ENCODE measurements around the gene ANO2.
"Not testable (repeated sequence)": the region's sequence is repeated elsewhere in the genome, so short reads cannot be mapped to it uniquely, and the experiment has no call there.

The ANO2 gene

DNA sequence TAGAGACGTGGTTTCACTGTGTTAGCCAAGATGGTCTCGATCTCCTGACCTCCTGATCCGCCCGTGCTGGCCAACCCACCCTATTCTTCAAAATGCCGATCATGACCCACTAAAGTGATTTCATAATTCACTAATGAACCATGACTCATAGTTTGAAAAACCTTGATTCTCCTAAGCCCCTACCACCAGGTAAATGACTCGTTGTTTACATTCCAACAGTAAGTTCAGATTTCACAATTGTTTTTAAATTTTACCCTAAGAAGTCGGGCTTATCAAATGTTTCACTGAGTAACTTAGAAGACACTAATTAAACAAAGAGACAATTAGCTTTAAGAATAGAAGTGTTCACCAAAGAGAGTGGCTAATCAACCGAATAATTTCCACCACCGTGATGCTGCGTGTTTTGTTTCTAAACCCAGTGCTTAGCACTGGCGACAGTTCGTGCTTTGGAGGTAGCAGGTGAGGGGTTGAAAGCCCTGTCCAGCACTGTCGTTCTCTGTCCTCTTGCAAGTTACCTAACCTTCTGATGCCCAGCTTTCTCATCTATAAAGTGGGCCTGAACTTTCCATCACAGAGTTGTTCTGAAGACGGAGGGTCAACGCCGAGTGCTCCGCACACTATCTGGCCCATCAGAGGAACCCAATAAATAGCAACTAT, 376.6 kb downstream of the ANO2 start:
- no peak for DNase-seq

- DNase-seq = peak; percentile 4
Observed at GRCh38 chr12:5567016-5567725, 377.9 kb downstream of the ANO2 start.

DNA sequence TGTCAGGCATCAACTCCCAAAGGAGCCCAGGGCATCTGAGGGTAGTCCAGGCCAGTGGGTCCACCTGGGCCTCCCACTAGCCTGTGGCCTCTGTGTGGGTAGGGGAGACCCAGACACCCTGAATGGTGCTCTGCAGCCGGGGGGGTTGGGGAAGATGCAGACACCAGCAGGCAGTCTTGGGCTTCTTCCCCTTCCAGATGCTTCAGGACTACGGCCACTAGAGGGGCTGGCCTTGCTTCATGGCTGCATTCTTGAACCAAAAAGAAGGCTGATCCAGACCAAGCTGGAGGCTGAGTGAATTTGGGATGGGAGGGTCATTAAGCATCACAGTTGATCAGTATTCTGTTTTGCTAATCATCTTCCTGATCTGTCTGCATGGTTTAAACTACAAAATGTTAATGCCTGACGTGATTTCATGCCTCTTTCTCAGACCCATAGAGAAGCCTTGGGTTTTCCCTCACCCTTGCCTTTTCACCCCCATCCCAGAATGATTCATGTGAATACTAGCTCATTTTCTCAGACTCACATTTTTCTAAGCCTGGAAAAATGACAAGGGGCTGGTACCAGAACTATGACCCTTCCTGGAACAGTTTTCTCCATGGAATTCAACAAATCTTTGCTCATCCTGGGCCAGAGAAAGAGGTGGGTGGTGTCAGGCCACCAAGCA, 379.0 kb downstream of the ANO2 start:
- DNase-seq = no peak

DNA sequence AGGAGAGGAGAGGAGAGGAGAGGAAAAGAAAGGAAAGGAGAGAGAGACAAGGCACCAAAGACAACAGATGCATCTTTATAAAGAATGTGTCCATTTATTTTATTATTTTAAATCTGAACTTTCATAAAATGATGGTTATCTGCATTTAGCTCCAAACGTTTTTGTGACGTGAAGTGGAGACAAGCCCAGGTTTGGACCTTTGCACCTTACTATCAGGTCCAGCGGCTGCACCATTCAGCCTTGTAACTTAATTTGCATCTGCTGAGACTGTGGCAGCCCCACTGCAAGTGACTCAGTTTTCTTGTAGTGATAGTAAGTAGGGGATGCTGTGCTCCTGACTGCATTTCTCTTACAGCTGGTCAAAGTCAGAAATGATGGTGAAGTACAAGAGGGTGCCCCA, 382.5 kb downstream of the ANO2 start:
- DNase-seq = no peak

DNA sequence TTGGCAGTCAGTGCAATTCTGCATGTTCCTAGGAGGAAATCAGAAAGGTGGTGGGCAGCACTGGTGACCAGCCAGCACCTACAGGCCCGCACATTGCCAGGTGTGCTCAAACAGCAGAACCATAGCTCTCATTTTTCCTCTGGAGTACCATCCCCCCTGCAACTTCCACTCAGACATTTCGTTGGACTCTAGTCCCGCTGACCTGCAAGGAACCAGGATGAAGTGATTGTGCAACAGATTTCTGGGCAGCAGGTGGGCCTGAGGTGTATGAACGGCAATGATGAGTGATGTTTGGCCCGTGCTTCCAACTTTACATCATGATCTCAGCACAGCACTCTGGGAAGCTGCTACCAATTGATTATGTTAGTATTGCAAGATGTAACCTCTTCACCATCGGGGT, 383.2 kb downstream of the ANO2 start:
- no peak for DNase-seq

GRCh38 chr12:5561057-5561456, 384.0 kb downstream of the ANO2 start:
- DNase-seq = no peak

- no peak for DNase-seq
Observed at GRCh38 chr12:5560265-5560664, 384.8 kb downstream of the ANO2 start.

DNA sequence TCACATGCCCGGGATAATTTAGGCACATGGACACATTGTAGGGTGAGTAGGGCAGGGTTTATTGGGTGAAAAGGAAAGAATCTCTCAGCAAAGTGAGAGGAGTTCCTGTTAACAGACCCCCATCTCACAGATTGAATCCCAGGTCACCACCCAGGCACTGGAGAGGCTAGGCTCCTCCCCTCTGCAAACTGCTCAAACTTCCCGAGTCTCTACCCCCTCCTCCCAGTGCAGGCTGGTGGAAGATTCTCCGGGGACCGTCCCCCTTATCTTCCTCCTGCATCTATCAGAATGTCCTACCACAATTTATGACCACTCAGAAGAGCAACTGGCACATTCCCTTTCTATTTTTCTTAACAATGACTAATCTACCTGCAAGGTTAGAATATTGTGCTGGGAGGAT, 387.2 kb downstream of the ANO2 start:
- no peak for DNase-seq

- DNase-seq = no peak
Observed at GRCh38 chr12:5556946-5557673, 387.9 kb downstream of the ANO2 start.

GRCh38 chr12:5556033-5556614, 388.9 kb downstream of the ANO2 start:
- DNase-seq = peak; percentile 3

DNA sequence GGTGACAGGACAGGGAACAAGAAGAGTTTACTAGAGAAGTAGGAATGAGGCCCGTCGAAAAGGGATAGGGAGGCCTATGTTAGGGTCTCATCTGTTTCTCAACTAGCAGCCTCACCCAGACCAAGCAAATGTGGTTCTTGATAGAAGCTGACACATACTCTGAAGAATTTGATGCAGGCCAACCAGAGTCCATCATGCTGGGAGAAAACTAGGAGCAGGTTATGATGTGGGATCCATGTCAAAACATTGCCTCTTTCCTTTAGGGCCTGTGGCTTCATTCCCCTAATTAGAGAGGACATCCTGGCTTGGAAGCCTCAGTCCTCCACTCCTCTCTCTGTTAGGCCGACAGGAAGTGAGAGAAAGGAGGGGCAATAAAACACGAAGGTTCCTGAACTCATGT, 390.3 kb downstream of the ANO2 start:
- no peak for DNase-seq

DNA sequence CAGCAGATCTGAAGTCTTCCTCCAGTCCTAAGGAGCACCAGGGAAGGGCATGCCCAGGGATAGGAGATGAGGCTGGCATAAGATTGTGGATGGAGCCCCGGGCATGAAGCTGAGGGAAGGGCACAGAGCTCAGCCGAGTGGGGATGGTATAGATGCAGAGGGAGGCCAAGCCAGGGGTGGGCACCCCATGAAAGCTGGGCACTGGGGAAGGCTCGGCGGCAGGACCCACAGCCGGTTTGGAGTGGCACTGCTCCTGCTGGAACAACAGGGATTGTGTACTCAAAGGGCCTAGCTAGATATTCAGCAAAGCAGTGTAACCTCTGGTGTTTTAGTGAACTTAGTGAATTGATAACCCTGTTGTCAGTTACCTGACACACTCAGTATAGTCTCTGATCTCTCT, 396.0 kb downstream of the ANO2 start:
- DNase-seq = no peak

DNA sequence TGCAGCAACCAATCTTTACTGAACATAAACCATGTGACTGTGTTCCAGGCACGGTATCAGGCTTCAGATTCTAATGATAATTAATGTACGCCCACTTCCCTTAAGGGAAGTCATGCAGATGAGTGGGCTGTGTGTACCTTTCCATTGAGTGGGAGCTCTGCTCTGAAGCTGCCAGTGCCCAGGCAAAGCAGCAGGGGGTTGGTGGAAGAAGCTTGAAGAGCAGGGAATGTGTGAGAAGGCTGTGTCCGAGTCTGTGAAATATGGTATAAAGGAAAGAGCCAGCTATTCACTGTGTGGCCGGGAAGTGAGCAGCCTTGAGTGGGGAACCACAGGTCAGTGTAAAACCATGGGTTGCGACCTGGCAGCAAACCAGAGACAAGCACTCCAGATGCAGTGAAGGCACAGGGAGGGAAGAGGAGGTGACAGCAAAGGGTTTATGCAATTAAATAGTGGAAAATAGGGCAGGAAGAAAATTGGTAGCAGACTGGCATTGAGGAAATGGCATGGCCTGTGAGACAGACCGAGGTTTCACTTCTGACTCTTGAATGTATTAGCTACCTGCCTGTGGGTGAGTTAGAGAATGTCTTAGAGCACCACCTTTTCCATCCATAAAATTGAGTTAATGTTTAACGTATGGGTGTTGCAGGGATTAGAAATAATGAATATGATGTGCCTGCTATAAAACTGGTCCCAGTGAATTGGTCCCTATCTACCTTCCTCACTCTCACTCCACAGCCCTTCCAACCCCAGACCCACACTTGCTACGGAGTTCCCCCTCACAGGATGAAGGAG, 396.7 kb downstream of the ANO2 start:
- DNase-seq = no peak

- DNase-seq = no peak
Observed at GRCh38 chr12:5546616-5547015, 398.4 kb downstream of the ANO2 start.

DNA sequence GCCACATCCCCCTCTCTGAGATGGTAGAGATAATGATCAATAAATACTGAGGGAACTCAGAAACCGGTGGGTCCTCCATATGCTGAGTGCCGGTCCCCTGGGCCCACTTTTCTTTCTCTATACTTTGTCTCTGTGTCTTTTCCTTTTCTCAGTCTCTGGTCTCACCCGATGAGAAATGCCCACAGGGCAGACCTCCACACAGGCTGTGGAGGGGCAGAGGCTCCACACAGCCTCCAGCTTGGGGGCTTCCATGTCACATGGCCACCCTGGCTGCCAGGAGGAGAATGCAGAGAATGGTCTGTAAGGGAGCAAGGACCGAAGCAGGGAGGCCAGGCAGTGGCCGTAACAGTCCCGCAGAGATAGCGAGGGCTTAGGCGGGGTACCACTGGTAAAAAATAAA, 407.3 kb downstream of the ANO2 start:
- no peak for DNase-seq

GRCh38 chr12:5537026-5537615, 407.9 kb downstream of the ANO2 start:
- not testable (repeated sequence) for DNase-seq

DNA sequence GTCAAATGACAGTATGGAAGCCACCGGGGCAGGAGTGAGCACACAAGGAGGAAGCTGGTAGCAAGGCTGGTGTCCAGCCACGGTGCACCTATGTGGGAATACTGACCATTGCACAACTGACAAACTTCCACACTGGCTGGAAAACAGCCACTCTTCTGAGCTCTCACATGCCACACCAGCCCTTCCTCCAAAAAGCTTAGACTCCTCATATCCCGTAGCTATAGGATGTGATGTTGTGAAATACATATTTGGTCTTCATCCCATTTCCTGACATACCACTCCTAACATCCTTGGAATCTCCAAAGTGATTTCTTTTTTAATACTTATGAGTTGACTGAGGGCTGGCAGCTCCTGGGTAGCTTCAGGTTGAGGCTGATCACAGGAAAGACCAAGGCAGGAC, 409.5 kb downstream of the ANO2 start:
- no peak for DNase-seq

DNA sequence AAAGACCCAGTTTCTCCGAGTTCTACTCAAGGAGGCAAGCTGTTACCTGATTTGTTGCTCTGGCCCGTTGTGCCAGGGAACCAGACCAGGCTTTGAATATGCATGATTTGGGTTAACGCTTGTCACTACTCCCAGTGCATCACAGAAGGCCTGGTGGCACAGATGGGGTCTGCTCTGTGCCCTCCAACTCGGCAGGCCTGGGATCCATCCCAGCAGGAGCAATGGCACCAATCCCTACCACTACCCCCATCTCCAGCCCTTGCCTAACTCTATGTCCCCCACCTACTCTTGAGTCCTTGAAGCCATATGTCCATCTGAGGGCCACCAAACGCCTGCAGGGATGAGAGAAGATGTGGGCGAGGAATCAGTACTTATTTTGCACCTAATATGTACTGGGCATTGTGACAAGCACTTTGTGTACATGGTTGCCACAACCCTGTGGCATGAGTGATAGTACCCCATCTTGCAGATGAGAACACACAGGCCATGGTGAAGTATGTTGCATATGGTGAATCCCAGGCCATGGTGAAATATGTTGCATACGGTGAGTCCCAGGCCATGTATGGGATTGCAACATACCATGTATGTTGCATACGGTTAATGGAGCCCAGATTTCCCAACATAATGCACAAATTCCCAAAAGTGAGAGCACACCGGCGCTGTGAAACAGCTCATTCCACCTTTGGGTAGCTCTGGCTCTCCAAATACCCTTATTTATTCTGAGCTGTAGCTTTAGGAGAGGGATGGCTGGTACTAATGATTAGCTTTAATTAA, 410.4 kb downstream of the ANO2 start:
- no peak for DNase-seq

GRCh38 chr12:5533368-5533767, 411.7 kb downstream of the ANO2 start:
- no peak for DNase-seq

DNA sequence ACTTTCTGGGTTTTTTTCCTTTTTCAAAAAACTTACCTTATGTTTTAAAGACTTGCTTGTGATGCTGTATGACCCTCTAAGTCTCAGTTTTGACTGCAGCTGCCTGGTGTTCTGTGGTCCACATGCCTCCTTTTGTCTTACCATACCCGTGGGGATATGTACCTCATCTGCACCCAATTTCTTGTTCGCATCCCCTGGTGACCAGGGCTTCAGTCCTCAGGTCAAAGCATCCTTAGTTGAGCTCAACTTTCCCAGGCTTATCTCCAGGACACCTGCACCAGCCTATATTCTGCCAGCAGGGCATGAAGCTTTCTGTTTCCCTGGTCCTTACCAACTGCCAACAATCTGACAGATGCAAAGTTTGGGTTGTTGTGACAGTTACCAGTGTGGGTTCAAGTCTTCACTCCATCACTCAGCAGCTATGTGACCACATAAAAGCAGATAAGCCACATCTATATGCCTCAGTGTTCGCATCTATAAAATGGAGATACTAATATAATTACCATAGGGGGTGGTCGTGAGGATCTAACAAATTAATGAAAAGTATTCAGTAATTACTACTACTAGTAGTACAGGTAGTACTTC, 419.2 kb downstream of the ANO2 start:
- no peak for DNase-seq

Measured in OCI-M1 (cell line).